HepG2 (cell line): ENCODE results near the gene SNCAIP. TPM values are rescaled to one million over a fixed set of nuclear protein-coding genes. Genes with fewer than 3 reads are reported as not detected.

ENCODE experiments used
- ATAC-seq: fragments of 200-7000 bp; cut with Tn5 transposase; 3 replicates; pipeline ENCODE4 v1.9.1; 2020; ENCODE audit warnings: mild to moderate bottlenecking, moderate library complexity
- BruUV-seq: library from RNA; stranded (reverse); fragments of 400-500 nt; replicated peaks from 2 replicates; lab custom pipeline; 2021; lab: Mats Ljungman, UMichigan
- CTCF ChIA-PET: fragments of 300-600 bp; formaldehyde crosslinking; extraction: SDS; loops from one replicate; lab custom pipeline; 2021; ENCODE audit warnings: low total read pairs, inconsistent platforms, low intra/inter-chr PET ratio; lab: Yijun Ruan, JAX
- POLR2A ChIA-PET: fragments of 350-600 bp; sonication (Branson Sonifier 250); formaldehyde crosslinking; loops from one replicate; lab custom pipeline; 2020; ENCODE audit warnings: antibody characterized with exemption, inconsistent platforms; lab: Yijun Ruan, JAX
- DNase-seq: peaks from one replicate; pipeline ENCODE4 v3.0.0-alpha.2; 2015; ENCODE audit warnings: low spot score
- FAIRE-seq: peaks from 3 replicates; lab custom pipeline; 2011; peaks lifted over from hg19 to GRCh38; lab: Jason Lieb, UNC
- H2AFZ ChIP-seq: one replicate; pipeline ENCODE4 v1.6.1; 2011; ENCODE audit warnings: low read length, inconsistent platforms
- H3K27ac ChIP-seq: fragments of 300-600 bp; 3 replicates; pipeline ENCODE4 v1.8.0; 2011; ENCODE audit warnings: mixed run types, mild to moderate bottlenecking, mixed read lengths, low read length, inconsistent platforms; ENCODE audit not compliant: insufficient read depth; ENCODE audit errors: extremely low read length
- H3K27me3 ChIP-seq, 2 experiments: fragments of 200-600 bp in 1 of 2; 2 replicates in 1 of 2; 3 replicates in 1 of 2; pipeline versions ENCODE4 v1.6.0 to v1.8.0; 2011; ENCODE audit warnings: low read length in 2 of 2, mild to moderate bottlenecking in 2 of 2, moderate library complexity in 2 of 2, inconsistent platforms in 1 of 2; ENCODE audit not compliant: insufficient read depth in 2 of 2, control insufficient read depth in 1 of 2
- H3K36me3 ChIP-seq, 2 experiments: fragments of 200-600 bp in 1 of 2; replicated peaks in 1 of 2; 2 replicates in 1 of 2; 3 replicates in 1 of 2; pipeline versions ENCODE4 v1.5.1 to v1.8.0; 2011; ENCODE audit warnings: low read length in 2 of 2, inconsistent platforms in 1 of 2; ENCODE audit not compliant: insufficient read depth in 2 of 2, control insufficient read depth in 1 of 2
- H3K4me1 ChIP-seq: 2 replicates; pipeline ENCODE4 v1.5.1; 2012; ENCODE audit warnings: low read length, inconsistent platforms; ENCODE audit not compliant: insufficient read depth
- H3K4me2 ChIP-seq: 2 replicates; pipeline ENCODE4 v1.6.0; 2011; ENCODE audit warnings: low read depth, low read length, inconsistent platforms
- H3K4me3 ChIP-seq, 3 experiments: fragments of 200-600 bp in 1 of 3; sonication (generic), shearing (Covaris generic) in 1 of 3; replicated peaks in 1 of 3; 2 replicates each; pipeline ENCODE4 v1.5.1; 2011 to 2016; ENCODE audit warnings: low read length in 3 of 3, inconsistent platforms in 2 of 3, low read depth in 2 of 3, mild to moderate bottlenecking in 2 of 3, control low read depth in 1 of 3, mixed read lengths in 1 of 3; ENCODE audit not compliant: insufficient read depth in 1 of 3
- H3K79me2 ChIP-seq: one replicate; pipeline ENCODE4 v1.6.1; 2011; ENCODE audit warnings: low read length, inconsistent platforms; ENCODE audit not compliant: insufficient read depth
- H3K9ac ChIP-seq: 2 replicates; pipeline ENCODE4 v1.6.0; 2011; ENCODE audit warnings: mild to moderate bottlenecking, low read depth, low read length, inconsistent platforms; ENCODE audit not compliant: insufficient read depth
- H3K9me3 ChIP-seq: 2 replicates; pipeline ENCODE4 v1.5.1; 2012; ENCODE audit warnings: mild to moderate bottlenecking, low read length
- H4K20me1 ChIP-seq: 2 replicates; pipeline ENCODE4 v1.6.0; 2011; ENCODE audit warnings: inconsistent platforms, mild to moderate bottlenecking, low read length, moderate library complexity; ENCODE audit not compliant: insufficient read depth
- ATF6 ChIP-seq: sonication (generic); formaldehyde crosslinking; conservative IDR thresholded peaks from 2 replicates; pipeline ENCODE4 v1.4.0; 2020; ENCODE audit warnings: missing genetic modification reagents
- CBX2 ChIP-seq, 2 experiments: fragments of 200-600 bp in 1 of 2; sonication (generic); formaldehyde crosslinking in 1 of 2; IDR thresholded peaks; 2 replicates each; pipeline versions ENCODE4 v1.7.0 to v1.8.1; 2018 to 2022; ENCODE audit warnings: low read depth in 2 of 2, low read length in 1 of 2, mild to moderate bottlenecking in 1 of 2, missing genetic modification reagents in 1 of 2
- FOSL1 ChIP-seq: sonication (generic); formaldehyde crosslinking; IDR thresholded peaks from 2 replicates; pipeline ENCODE4 v1.9.0; 2021; ENCODE audit warnings: missing genetic modification reagents, borderline replicate concordance
- HNRNPK ChIP-seq: fragments of 200-400 bp; formaldehyde crosslinking; IDR thresholded peaks from 2 replicates; pipeline ENCODE4 v1.6.1; 2018; ENCODE audit warnings: low read length, low read depth, moderate library complexity, mild to moderate bottlenecking; ENCODE audit not compliant: poor library complexity, severe bottlenecking
- TBL1XR1 ChIP-seq: fragments of 150-350 bp; IDR thresholded peaks from 2 replicates; pipeline ENCODE4 v1.6.1; 2014; ENCODE audit warnings: borderline replicate concordance, low read length; ENCODE audit not compliant: partially characterized antibody
- TFAP4 ChIP-seq: sonication (generic); IDR thresholded peaks from 2 replicates; pipeline ENCODE4 v1.6.1; 2016; ENCODE audit warnings: low read depth, borderline replicate concordance
- TRAFD1 ChIP-seq: sonication (generic); formaldehyde crosslinking; IDR thresholded peaks from 2 replicates; pipeline ENCODE4 v1.5.1; 2020; ENCODE audit warnings: missing genetic modification reagents, mild to moderate bottlenecking, borderline replicate concordance
- WGBS: methylation state at CpG from one replicate; pipeline ENCODE4 v1.1.6; 2017; ENCODE audit warnings: low lambda C conversion rate; 5-methylcytosine and 5-hydroxymethylcytosine counted together
- in situ Hi-C: cut with HindIII; loops from 2 replicates; pipeline ENCODE4 v1.10.0; 2017; ENCODE audit warnings: low pct_unique_long_range_greater_than_20kb; ENCODE audit not compliant: extremely low pct_ligation_motif_present
- intact Hi-C: fragments of 100-400 bp; cut with micrococcal nuclease; formaldehyde crosslinking; loops from one replicate; pipeline ENCODE4 v1.10.0; 2022; ENCODE audit not compliant: unreplicated experiment
- polyA plus RNA-seq, 8 experiments: library from polyadenylated mRNA; depleted of rRNA in 3 of 8; stranded (reverse) in 7 of 8; unstranded in 1 of 8; fragments of >200 nt; fragmentation: Illumina TruSeq in 4 of 8; extraction: Trizol in 4 of 8; gene quantifications; 2 replicates each; pipeline versions ENCODE4 v1.2.1 to v1.2.3, GENCODE V29; 2011 to 2016; ENCODE audit warnings: low read depth in 4 of 8, missing spikeins in 1 of 8, mixed read lengths in 1 of 8; ENCODE audit not compliant: insufficient read depth in 1 of 8
- total RNA-seq, 5 experiments: library from RNA; depleted of rRNA; stranded (reverse); fragments of >200 nt; fragmentation: Illumina TruSeq; extraction: Trizol; gene quantifications; 2 replicates each; pipeline ENCODE4 v1.2.3, GENCODE V29; 2016; ENCODE audit warnings: low read depth in 1 of 5
- TF ChIP-seq, protein P1 (sequence below): sonication (generic); formaldehyde crosslinking; IDR thresholded peaks from 2 replicates; pipeline ENCODE4 v1.4.0; 2020; ENCODE audit warnings: missing genetic modification reagents
- TF ChIP-seq, protein P2 (sequence below): sonication (generic); formaldehyde crosslinking; IDR thresholded peaks from 2 replicates; pipeline ENCODE4 v1.5.0; 2020; ENCODE audit warnings: missing genetic modification reagents

Gene SNCAIP
- total and polyA plus RNA-seq, 2 of the 13 experiments (the other 11 are each of a cell fraction or from before 2014, with no cell fraction given): not detected

GRCh38 chr5:122297587-122298298 lies 14.3 kb upstream of the SNCAIP start:
- no peak overlapping the region for H3K4me2 ChIP-seq
- no peaks in the 10 kb centered on the region for H3K27me3 ChIP-seq
- in situ Hi-C loops: no loop called here
- no peak overlapping the region for H2AFZ ChIP-seq
- no peak for FAIRE-seq
- CTCF ChIA-PET: no interaction called here
- no peak for DNase-seq
- ATAC-seq: no peak
- POLR2A ChIA-PET: no interaction called here
- no peaks in the 10 kb centered on the region for H3K79me2 ChIP-seq
- no peak overlapping the region for H3K9ac ChIP-seq
- H3K4me3 ChIP-seq: no peak overlapping the region
- no peaks in the 10 kb centered on the region for H3K4me1 ChIP-seq
- H3K27ac ChIP-seq: no peak overlapping the region
- 22% methylated on average over 6 of the region's 6 CpGs for WGBS
- H4K20me1 ChIP-seq: no peaks in the 10 kb centered on the region
- H3K9me3 ChIP-seq: no peaks in the 10 kb centered on the region
- BruUV-seq: no TSS peak
- intact Hi-C loops: loop anchor here (5.0 kb wide), 1 partner anchor 120 kb away; no protein-coding TSS in a partner anchor
- no peaks in the 10 kb centered on the region for H3K36me3 ChIP-seq
- no peak for TF ChIP-seq TBL1XR1
- TF ChIP-seq, protein P1, sequence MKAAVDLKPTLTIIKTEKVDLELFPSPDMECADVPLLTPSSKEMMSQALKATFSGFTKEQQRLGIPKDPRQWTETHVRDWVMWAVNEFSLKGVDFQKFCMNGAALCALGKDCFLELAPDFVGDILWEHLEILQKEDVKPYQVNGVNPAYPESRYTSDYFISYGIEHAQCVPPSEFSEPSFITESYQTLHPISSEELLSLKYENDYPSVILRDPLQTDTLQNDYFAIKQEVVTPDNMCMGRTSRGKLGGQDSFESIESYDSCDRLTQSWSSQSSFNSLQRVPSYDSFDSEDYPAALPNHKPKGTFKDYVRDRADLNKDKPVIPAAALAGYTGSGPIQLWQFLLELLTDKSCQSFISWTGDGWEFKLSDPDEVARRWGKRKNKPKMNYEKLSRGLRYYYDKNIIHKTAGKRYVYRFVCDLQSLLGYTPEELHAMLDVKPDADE (CRISPR knock-in tag): no peak
- TF ChIP-seq TRAFD1 (CRISPR knock-in tag): no peak
- no peak for TF ChIP-seq TFAP4
- no peak for TF ChIP-seq HNRNPK
- no peak for TF ChIP-seq FOSL1
- TF ChIP-seq, protein P2, sequence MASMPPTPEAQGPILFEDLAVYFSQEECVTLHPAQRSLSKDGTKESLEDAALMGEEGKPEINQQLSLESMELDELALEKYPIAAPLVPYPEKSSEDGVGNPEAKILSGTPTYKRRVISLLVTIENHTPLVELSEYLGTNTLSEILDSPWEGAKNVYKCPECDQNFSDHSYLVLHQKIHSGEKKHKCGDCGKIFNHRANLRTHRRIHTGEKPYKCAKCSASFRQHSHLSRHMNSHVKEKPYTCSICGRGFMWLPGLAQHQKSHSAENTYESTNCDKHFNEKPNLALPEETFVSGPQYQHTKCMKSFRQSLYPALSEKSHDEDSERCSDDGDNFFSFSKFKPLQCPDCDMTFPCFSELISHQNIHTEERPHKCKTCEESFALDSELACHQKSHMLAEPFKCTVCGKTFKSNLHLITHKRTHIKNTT (CRISPR knock-in tag): no peak
- TF ChIP-seq ATF6: no peak
- no peak for TF ChIP-seq CBX2 (IDR thresholded peaks at IDR 0.05; ENCODE audit: low read depth, low read length)
- TF ChIP-seq CBX2 (CRISPR knock-in tag; IDR thresholded peaks at IDR 0.05; ENCODE audit: low read depth): no peak
